ENCODE results near the gene ETFBKMT. TPM values are rescaled to one million over a fixed set of nuclear protein-coding genes. Genes with fewer than 3 reads are reported as not detected.

ETFBKMT gene
- total and polyA plus RNA-seq, 2 of the 13 experiments (the other 11 are each of a cell fraction or from before 2014, with no cell fraction given) = 0.62 to 0.93 TPM

- TF ChIP-seq ZNF781 (CRISPR knock-in tag; IDR thresholded peaks at IDR 0.05; ENCODE audit: borderline replicate concordance, not compliant biosample characterization) (no peak), ZNF572 (CRISPR knock-in tag; IDR thresholded peaks at IDR 0.05) (no peak), ZNF639 (CRISPR knock-in tag; conservative IDR thresholded peaks at IDR 0.05) (peak; percentile 69), ZNF20 (CRISPR knock-in tag; IDR thresholded peaks at IDR 0.05) (no peak), SKI (IDR thresholded peaks at IDR 0.05; ENCODE audit: partially characterized antibody) (peak; percentile 25), KAT8 (CRISPR knock-in tag; IDR thresholded peaks at IDR 0.05) (peak; percentile 84), SMYD3 (CRISPR knock-in tag; IDR thresholded peaks at IDR 0.05) (no peak), ZBTB33 (CRISPR knock-in tag; IDR thresholded peaks at IDR 0.05) (no peak), ZFP36L2 (CRISPR knock-in tag; IDR thresholded peaks at IDR 0.05) (no peak), ZMYM3 (CRISPR knock-in tag; IDR thresholded peaks at IDR 0.05) (0 out of 2 replicates have a peak, but pooled peaks have one; percentile 17), HNRNPUL1 (IDR thresholded peaks at IDR 0.05; ENCODE audit: low read depth, low read length) (no peak), ZNF567 (CRISPR knock-in tag; IDR thresholded peaks at IDR 0.05; ENCODE audit: borderline replicate concordance) (no peak), THYN1 (CRISPR knock-in tag; IDR thresholded peaks at IDR 0.05; ENCODE audit: borderline replicate concordance, low read depth) (no peak), ZNF674 (CRISPR knock-in tag; IDR thresholded peaks at IDR 0.05; ENCODE audit: low read depth) (no peak), RBM22 (optimal IDR thresholded peaks at IDR 0.05; ENCODE audit: low read length) (no peak), NR2C2 (CRISPR knock-in tag; IDR thresholded peaks at IDR 0.05; ENCODE audit: borderline replicate concordance) (peak; percentile 91), KDM6A (CRISPR knock-in tag; IDR thresholded peaks at IDR 0.05; ENCODE audit: low read depth) (no peak), TP53 (CRISPR knock-in tag; conservative IDR thresholded peaks at IDR 0.05) (no peak), GPBP1L1 (CRISPR knock-in tag; IDR thresholded peaks at IDR 0.05) (no peak), AKAP8 (CRISPR knock-in tag; IDR thresholded peaks at IDR 0.05) (no peak), RFX1 (IDR thresholded peaks at IDR 0.05) (no peak), REXO4 (CRISPR knock-in tag; IDR thresholded peaks at IDR 0.05; ENCODE audit: borderline replicate concordance) (no peak), ZNF10 (CRISPR knock-in tag; IDR thresholded peaks at IDR 0.05; ENCODE audit: borderline replicate concordance, low read depth) (no peak), ZC3H13 (CRISPR knock-in tag; IDR thresholded peaks at IDR 0.05) (no peak), ZGPAT (CRISPR knock-in tag; IDR thresholded peaks at IDR 0.05) (peak; percentile 78)
These were observed at the start of gene ETFBKMT (continued) for GRCh38 chr12:31659087-31659942.
